Muscle layer of colon (tissue), 2 donors: ENCODE results near the gene SUGCT.

ENCODE experiments used
- H3K27ac ChIP-seq: one replicate; pipeline ENCODE4 v1.7.0; 2013; ENCODE audit warnings: low read depth, mild to moderate bottlenecking, low read length, moderate library complexity
- H3K27me3 ChIP-seq, 2 donors: one replicate each; pipeline ENCODE4 v1.7.0; 2013; ENCODE audit warnings: low read length in 2 of 2, mild to moderate bottlenecking in 2 of 2; ENCODE audit not compliant: insufficient read depth in 2 of 2, control insufficient read depth in 1 of 2
- H3K36me3 ChIP-seq: one replicate; pipeline ENCODE4 v1.7.0; 2013; ENCODE audit warnings: mild to moderate bottlenecking, low read length; ENCODE audit not compliant: insufficient read depth
- H3K4me1 ChIP-seq: one replicate; pipeline ENCODE4 v1.7.0; 2013; ENCODE audit warnings: mild to moderate bottlenecking, low read length; ENCODE audit not compliant: insufficient read depth
- H3K4me3 ChIP-seq, 2 donors: one replicate each; pipeline ENCODE4 v1.7.0; 2013; ENCODE audit warnings: low read length in 2 of 2, low read depth in 1 of 2, mild to moderate bottlenecking in 1 of 2, moderate library complexity in 1 of 2
- H3K9ac ChIP-seq: one replicate; pipeline ENCODE4 v1.7.0; 2013; ENCODE audit warnings: low read length
- H3K9me3 ChIP-seq: one replicate; pipeline ENCODE4 v1.7.0; 2013; ENCODE audit warnings: mild to moderate bottlenecking, low read length
- donor health status: abdominal sarcoma.
- donor health status: Adenocarcinoma of cecum.

Gene SUGCT

DNA sequence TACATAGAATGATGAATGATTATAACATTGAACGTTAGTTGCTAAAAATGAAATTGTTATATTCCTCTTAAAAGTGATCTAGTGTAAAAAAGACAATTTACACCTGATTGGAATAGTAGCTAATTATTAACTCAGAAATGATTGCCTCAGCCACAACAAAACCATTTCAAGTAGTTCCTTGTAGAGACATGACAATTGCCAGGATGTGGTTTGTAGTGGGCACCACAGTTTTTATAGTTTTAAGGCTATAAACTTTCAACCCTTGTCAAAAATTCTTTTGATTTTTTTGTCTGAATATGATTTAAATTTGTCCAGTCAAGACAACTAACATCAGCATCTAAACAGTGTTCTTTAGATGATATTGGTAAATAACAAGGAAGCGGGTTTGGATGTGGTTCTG lies 145.2 kb downstream of the SUGCT start:
- no peak overlapping the region for H3K27ac ChIP-seq
- no peaks in the 10 kb centered on the region for H3K9me3 ChIP-seq
- H3K4me1 ChIP-seq, result no peaks in the 10 kb centered on the region
- no peaks in the 10 kb centered on the region for H3K27me3 ChIP-seq
- no peak overlapping the region for H3K4me3 ChIP-seq
- no peaks in the 10 kb centered on the region for H3K36me3 ChIP-seq
- no peak overlapping the region for H3K9ac ChIP-seq

GRCh38 chr7:40282858-40283257 lies 148.1 kb downstream of the SUGCT start:
- H3K36me3 ChIP-seq, result no peaks in the 10 kb centered on the region
- H3K4me1 ChIP-seq, result no peaks in the 10 kb centered on the region
- no peak overlapping the region for H3K4me3 ChIP-seq
- H3K27ac ChIP-seq, result no peak overlapping the region
- H3K9me3 ChIP-seq, result no peaks in the 10 kb centered on the region
- H3K27me3 ChIP-seq, result no peaks in the 10 kb centered on the region
- H3K9ac ChIP-seq, result no peak overlapping the region

- no peaks in the 10 kb centered on the region for H3K36me3 ChIP-seq
- H3K27ac ChIP-seq, result no peak overlapping the region
- no peak overlapping the region for H3K9ac ChIP-seq
- H3K27me3 ChIP-seq, result no peaks in the 10 kb centered on the region
- H3K4me1 ChIP-seq, result no peaks in the 10 kb centered on the region
- no peaks in the 10 kb centered on the region for H3K9me3 ChIP-seq
- H3K4me3 ChIP-seq, result no peak overlapping the region
Measured at GRCh38 chr7:40283391-40283790, 148.6 kb downstream of the SUGCT start.

DNA sequence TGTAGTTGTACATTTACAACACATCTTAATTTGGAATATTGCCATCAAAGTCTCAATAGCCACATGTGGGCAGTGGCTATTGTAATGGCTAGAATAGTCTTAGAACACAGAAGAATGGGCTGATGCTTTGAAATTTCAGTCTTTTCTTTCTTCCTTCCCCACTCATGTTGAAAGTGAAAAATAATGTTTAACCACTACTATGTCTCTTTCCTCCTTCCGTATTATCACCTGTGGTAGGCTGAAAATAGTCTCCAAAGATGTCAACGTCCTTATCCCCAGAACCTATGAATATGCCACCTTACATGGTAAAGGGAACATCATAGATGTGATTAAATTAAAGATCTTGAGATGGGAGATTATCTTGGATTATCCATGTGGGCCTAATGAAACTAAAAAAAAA lies 154.0 kb downstream of the SUGCT start:
- H3K27ac ChIP-seq, result no peak overlapping the region
- H3K4me3 ChIP-seq, result no peak overlapping the region
- H3K27me3 ChIP-seq, result no peaks in the 10 kb centered on the region
- no peaks in the 10 kb centered on the region for H3K4me1 ChIP-seq
- H3K9ac ChIP-seq, result no peak overlapping the region
- no peaks in the 10 kb centered on the region for H3K9me3 ChIP-seq
- H3K36me3 ChIP-seq, result no peaks in the 10 kb centered on the region

DNA sequence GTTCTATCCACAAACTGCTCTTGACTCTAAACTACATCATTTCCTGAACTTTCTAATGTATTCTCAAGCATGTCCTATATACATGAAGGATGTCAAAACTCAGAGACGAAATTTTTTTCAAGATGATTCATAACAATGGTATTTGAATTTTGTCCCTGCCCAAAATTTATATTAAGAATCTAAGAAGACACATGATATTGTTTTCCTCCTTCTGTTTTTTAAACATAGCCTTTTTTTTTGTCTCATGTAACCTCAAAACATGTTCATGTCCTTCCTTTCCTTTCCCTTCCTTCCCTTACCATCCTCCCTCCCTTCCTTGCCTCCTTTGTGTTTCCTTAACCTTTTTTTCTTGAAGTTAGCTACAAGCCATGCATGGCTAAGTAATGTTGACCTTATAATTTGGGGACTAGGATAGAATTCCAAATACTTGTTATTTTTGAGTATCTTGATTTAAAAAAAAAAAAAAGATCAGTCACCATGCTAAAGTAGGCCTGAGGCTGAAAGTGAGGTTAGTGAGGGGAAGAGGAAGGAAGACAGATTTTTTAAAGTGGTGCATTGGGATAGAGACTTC lies 163.0 kb downstream of the SUGCT start:
- no peaks in the 10 kb centered on the region for H3K36me3 ChIP-seq
- no peak overlapping the region for H3K27ac ChIP-seq
- H3K9ac ChIP-seq, result no peak overlapping the region
- no peak overlapping the region for H3K4me3 ChIP-seq
- no peaks in the 10 kb centered on the region for H3K9me3 ChIP-seq
- H3K4me1 ChIP-seq, result no peaks in the 10 kb centered on the region
- H3K27me3 ChIP-seq, result no peaks in the 10 kb centered on the region

GRCh38 chr7:40298421-40298820 lies 163.6 kb downstream of the SUGCT start:
- Histone ChIP-seq H3K9ac (no peak overlapping the region), H3K4me1 (no peaks in the 10 kb centered on the region), H3K27ac (no peak overlapping the region), H3K4me3 (no peak overlapping the region), H3K27me3 (no peaks in the 10 kb centered on the region), H3K36me3 (no peaks in the 10 kb centered on the region), H3K9me3 (no peaks in the 10 kb centered on the region)

GRCh38 chr7:40299097-40299496 lies 164.3 kb downstream of the SUGCT start:
- H3K27me3 ChIP-seq, result no peaks in the 10 kb centered on the region
- no peaks in the 10 kb centered on the region for H3K9me3 ChIP-seq
- H3K36me3 ChIP-seq, result no peaks in the 10 kb centered on the region
- no peak overlapping the region for H3K4me3 ChIP-seq
- H3K9ac ChIP-seq, result no peak overlapping the region
- no peaks in the 10 kb centered on the region for H3K4me1 ChIP-seq
- no peak overlapping the region for H3K27ac ChIP-seq

DNA sequence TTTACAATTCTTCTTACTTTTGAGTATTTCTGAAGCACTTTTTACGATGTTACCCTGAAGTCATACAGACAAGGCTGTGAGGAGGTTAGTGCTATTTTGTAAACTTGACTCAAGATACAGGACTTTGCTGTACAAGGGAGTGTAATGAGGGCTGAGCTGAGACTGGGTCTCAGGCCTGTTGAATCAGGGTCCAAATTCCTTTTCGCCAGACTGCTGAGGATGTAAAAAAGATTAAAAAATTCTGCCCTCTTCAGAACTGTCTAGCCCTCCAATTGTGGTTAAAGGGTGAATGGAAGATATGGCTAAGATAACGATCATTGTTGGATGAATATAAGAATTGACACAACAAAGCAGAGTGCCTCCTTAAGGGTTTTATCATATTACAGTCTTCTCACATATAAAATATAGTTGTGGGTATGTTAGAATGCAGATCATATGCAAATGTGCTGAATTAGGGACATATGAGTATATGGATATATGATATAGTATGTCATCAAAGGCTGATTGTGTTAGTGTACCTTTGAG lies 165.4 kb downstream of the SUGCT start:
- Histone ChIP-seq H3K36me3 (no peaks in the 10 kb centered on the region), H3K4me1 (no peaks in the 10 kb centered on the region), H3K27me3 (no peaks in the 10 kb centered on the region), H3K9ac (no peak overlapping the region), H3K9me3 (no peaks in the 10 kb centered on the region), H3K4me3 (no peak overlapping the region), H3K27ac (no peak overlapping the region)

- no peak overlapping the region for H3K27ac ChIP-seq
- H3K4me3 ChIP-seq, result no peak overlapping the region
- no peaks in the 10 kb centered on the region for H3K9me3 ChIP-seq
- H3K27me3 ChIP-seq, result no peaks in the 10 kb centered on the region
- H3K4me1 ChIP-seq, result no peaks in the 10 kb centered on the region
- H3K9ac ChIP-seq, result no peak overlapping the region
- no peaks in the 10 kb centered on the region for H3K36me3 ChIP-seq
Measured at GRCh38 chr7:40301486-40302068, 166.8 kb downstream of the SUGCT start.

- H3K4me1 ChIP-seq, result no peaks in the 10 kb centered on the region
- H3K9ac ChIP-seq, result no peak overlapping the region
- no peaks in the 10 kb centered on the region for H3K9me3 ChIP-seq
- no peaks in the 10 kb centered on the region for H3K27me3 ChIP-seq
- H3K36me3 ChIP-seq, result no peaks in the 10 kb centered on the region
- no peak overlapping the region for H3K27ac ChIP-seq
- no peak overlapping the region for H3K4me3 ChIP-seq
Measured at GRCh38 chr7:40303996-40304395, 169.2 kb downstream of the SUGCT start.

DNA sequence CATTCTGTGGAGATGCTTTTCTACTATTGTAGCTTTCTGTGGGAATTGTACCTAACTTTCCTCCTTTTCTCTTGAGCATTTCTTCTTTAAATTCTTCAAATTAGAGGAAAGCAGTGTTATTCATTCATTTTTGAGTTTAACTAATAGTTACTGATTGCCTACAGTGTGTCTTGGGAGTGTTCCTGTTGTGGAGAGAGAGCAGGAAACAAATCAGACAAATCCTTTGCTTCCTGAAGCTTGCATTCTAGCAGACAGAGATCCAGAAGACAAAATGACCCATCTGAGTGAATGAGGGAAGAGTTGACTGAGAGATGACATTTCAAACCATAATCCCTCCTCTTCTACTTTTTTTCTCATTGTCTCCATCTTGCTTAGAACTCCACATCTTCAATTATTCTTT lies 170.4 kb downstream of the SUGCT start:
- Histone ChIP-seq H3K9ac (no peak overlapping the region), H3K27me3 (no peaks in the 10 kb centered on the region), H3K4me1 (no peaks in the 10 kb centered on the region), H3K4me3 (no peak overlapping the region), H3K36me3 (no peaks in the 10 kb centered on the region), H3K27ac (no peak overlapping the region), H3K9me3 (no peaks in the 10 kb centered on the region)

DNA sequence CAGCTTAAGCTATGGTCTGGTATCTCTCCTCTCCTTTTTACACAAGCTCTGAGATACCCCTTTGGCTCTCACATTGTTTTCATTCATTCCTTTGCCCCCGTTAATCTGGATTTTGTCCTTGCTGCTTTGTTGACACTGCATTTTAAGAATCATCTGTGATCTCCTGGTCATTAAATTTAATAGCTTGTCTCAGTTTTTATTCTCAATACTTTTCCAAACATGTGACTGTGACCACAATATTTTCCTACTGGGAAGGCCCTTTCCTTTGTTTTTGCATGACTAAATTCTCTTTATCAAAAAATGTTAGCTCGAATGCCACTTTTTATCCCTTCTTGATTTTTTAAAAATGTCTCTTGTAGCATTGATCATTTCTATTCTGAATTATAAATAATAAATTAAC lies 171.2 kb downstream of the SUGCT start:
- H3K27me3 ChIP-seq, result no peaks in the 10 kb centered on the region
- H3K4me3 ChIP-seq, result no peak overlapping the region
- no peaks in the 10 kb centered on the region for H3K36me3 ChIP-seq
- no peaks in the 10 kb centered on the region for H3K4me1 ChIP-seq
- no peak overlapping the region for H3K27ac ChIP-seq
- no peaks in the 10 kb centered on the region for H3K9me3 ChIP-seq
- H3K9ac ChIP-seq, result no peak overlapping the region
